ENCODE measurements around the gene F10.

DNA sequence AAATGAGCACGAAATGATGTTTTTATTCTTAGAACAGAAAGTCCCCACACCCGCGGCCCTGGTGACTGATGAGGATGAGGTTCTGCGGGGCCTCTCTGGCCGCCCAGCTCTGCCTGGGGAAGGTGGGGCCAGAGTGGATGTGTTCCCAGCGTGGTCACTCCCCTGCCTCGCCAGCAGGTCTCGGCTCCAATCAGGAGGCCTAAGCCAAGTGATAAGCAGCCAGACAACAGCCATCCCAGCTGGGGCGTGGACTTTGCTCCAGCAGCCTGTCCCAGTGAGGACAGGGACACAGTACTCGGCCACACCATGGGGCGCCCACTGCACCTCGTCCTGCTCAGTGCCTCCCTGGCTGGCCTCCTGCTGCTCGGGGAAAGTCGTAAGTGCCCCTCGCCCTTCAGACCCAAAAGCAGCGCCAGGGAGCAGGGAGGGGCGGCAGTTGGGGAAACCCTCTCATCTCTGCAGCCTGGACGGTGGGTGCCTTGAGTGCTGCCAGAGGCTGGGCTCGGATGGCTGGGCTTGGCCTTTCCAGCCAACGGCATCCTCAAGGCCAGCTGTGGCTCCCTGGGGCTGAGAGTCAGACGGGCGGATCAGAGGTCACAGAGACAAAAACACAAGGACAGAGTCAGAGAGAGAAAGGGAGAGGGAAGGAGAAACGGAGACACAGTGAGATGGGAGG, at the start of gene F10:
- TF ChIP-seq, protein P1, sequence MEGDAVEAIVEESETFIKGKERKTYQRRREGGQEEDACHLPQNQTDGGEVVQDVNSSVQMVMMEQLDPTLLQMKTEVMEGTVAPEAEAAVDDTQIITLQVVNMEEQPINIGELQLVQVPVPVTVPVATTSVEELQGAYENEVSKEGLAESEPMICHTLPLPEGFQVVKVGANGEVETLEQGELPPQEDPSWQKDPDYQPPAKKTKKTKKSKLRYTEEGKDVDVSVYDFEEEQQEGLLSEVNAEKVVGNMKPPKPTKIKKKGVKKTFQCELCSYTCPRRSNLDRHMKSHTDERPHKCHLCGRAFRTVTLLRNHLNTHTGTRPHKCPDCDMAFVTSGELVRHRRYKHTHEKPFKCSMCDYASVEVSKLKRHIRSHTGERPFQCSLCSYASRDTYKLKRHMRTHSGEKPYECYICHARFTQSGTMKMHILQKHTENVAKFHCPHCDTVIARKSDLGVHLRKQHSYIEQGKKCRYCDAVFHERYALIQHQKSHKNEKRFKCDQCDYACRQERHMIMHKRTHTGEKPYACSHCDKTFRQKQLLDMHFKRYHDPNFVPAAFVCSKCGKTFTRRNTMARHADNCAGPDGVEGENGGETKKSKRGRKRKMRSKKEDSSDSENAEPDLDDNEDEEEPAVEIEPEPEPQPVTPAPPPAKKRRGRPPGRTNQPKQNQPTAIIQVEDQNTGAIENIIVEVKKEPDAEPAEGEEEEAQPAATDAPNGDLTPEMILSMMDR (IDR thresholded peaks at IDR 0.05): no peak
- TF ChIP-seq POLR2AphosphoS5 (IDR thresholded peaks at IDR 0.05; ENCODE audit: low read depth, low read length): no peak
- TF ChIP-seq, protein P2, sequence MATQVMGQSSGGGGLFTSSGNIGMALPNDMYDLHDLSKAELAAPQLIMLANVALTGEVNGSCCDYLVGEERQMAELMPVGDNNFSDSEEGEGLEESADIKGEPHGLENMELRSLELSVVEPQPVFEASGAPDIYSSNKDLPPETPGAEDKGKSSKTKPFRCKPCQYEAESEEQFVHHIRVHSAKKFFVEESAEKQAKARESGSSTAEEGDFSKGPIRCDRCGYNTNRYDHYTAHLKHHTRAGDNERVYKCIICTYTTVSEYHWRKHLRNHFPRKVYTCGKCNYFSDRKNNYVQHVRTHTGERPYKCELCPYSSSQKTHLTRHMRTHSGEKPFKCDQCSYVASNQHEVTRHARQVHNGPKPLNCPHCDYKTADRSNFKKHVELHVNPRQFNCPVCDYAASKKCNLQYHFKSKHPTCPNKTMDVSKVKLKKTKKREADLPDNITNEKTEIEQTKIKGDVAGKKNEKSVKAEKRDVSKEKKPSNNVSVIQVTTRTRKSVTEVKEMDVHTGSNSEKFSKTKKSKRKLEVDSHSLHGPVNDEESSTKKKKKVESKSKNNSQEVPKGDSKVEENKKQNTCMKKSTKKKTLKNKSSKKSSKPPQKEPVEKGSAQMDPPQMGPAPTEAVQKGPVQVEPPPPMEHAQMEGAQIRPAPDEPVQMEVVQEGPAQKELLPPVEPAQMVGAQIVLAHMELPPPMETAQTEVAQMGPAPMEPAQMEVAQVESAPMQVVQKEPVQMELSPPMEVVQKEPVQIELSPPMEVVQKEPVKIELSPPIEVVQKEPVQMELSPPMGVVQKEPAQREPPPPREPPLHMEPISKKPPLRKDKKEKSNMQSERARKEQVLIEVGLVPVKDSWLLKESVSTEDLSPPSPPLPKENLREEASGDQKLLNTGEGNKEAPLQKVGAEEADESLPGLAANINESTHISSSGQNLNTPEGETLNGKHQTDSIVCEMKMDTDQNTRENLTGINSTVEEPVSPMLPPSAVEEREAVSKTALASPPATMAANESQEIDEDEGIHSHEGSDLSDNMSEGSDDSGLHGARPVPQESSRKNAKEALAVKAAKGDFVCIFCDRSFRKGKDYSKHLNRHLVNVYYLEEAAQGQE (IDR thresholded peaks at IDR 0.05; ENCODE audit: insufficient read depth in 1 of 2, low read depth in 2 of 2, low read length in 1 of 2): no peak

Measured in Panc1 (cell line).